Spleen (tissue), 7 donors: ENCODE results near the gene ERBIN.

Experiments
- POLR2A ChIP-seq, 3 donors: fragments of 450-650 bp; IDR thresholded peaks; one replicate each; pipeline ENCODE4 v1.5.1; 2017; ENCODE audit warnings: antibody characterized with exemption in 3 of 3, mild to moderate bottlenecking in 1 of 3
- TF ChIP-seq, protein P1 (sequence below), 11 experiments: fragments of 200-600 bp in 7 of 11; fragments of 450-650 bp in 4 of 11; sonication (generic) in 4 of 11; IDR thresholded peaks in 8 of 11; conservative IDR thresholded peaks in 3 of 11; 1 replicate in 7 of 11; 2 replicates in 4 of 11; pipeline versions ENCODE4 v1.4.0 to v1.8.0; 2016 to 2021; ENCODE audit warnings: antibody characterized with exemption in 11 of 11, inconsistent platforms in 4 of 11, mild to moderate bottlenecking in 1 of 11
- donor health status: DM: no; HTN: no; CAD: no; lungs with moderate emphysema.
- donor health status: DM: no; HTN: no; CAD: no.
- donor health status: DM: no; HTN: no; CAD: no.

DNA sequence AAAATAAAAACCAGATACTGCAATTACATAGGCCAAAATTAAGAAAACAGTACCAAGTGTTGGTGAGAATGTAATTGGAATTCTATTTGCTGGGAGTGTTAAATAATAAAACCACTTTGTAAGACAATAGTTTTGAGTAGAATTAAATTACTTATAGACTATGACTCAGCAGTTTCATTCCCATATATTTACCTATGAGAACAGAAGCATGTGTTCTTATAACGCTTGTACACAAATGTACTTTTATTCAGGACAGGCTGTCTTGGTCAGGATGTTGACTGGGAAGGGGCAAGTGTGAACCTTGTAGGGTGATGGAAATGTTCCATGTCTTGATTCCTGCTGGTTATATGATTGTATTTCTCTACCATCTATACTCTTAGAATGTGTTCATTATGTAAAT, 56.3 kb downstream of the ERBIN start:
- TF ChIP-seq, protein P1, sequence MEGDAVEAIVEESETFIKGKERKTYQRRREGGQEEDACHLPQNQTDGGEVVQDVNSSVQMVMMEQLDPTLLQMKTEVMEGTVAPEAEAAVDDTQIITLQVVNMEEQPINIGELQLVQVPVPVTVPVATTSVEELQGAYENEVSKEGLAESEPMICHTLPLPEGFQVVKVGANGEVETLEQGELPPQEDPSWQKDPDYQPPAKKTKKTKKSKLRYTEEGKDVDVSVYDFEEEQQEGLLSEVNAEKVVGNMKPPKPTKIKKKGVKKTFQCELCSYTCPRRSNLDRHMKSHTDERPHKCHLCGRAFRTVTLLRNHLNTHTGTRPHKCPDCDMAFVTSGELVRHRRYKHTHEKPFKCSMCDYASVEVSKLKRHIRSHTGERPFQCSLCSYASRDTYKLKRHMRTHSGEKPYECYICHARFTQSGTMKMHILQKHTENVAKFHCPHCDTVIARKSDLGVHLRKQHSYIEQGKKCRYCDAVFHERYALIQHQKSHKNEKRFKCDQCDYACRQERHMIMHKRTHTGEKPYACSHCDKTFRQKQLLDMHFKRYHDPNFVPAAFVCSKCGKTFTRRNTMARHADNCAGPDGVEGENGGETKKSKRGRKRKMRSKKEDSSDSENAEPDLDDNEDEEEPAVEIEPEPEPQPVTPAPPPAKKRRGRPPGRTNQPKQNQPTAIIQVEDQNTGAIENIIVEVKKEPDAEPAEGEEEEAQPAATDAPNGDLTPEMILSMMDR (IDR thresholded peaks at IDR 0.05 in 8 of 11, conservative IDR thresholded peaks at IDR 0.05 in 3 of 11): no peak
- TF ChIP-seq POLR2A (IDR thresholded peaks at IDR 0.05): no peak
